H1 (cell line): ENCODE results near the gene COL1A1. TPM values are rescaled to one million over a fixed set of nuclear protein-coding genes. Genes with fewer than 3 reads are reported as not detected.

Experiments used
- KDM1A ChIP-seq: fragments of 200-600, 300-600 bp; sonication (generic); IDR thresholded peaks from 2 replicates; pipeline ENCODE4 v1.7.1; 2016; ENCODE audit warnings: mild to moderate bottlenecking, low read length, borderline replicate concordance
- MAX ChIP-seq: IDR thresholded peaks from 2 replicates; pipeline ENCODE4 v1.6.1; 2012; ENCODE audit warnings: inconsistent platforms
- PHF8 ChIP-seq: fragments of 200-600 bp; sonication (generic); conservative IDR thresholded peaks from 2 replicates; pipeline ENCODE4 v1.7.1; 2012; ENCODE audit warnings: low read depth, mild to moderate bottlenecking, inconsistent platforms, low read length, moderate library complexity
- RAD21 ChIP-seq, 2 experiments: IDR thresholded peaks in 1 of 2; conservative IDR thresholded peaks in 1 of 2; 2 replicates each; pipeline ENCODE4 v1.6.1; 2011; ENCODE audit warnings: low read depth in 2 of 2, low read length in 2 of 2, improper control_type of control experiment in 1 of 2, inconsistent platforms in 1 of 2, mild to moderate bottlenecking in 1 of 2, moderate library complexity in 1 of 2
- SRF ChIP-seq: IDR thresholded peaks from 2 replicates; pipeline ENCODE4 v1.6.1; 2011; ENCODE audit warnings: mild to moderate bottlenecking, low read depth, low read length, moderate library complexity
- YY1 ChIP-seq: IDR thresholded peaks from 2 replicates; pipeline ENCODE4 v1.6.1; 2011; ENCODE audit warnings: low read depth, mild to moderate bottlenecking, low read length
- polyA plus RNA-seq, 7 experiments: library from polyadenylated mRNA; depleted of rRNA in 3 of 7; stranded (reverse) in 5 of 7; unstranded in 2 of 7; fragments of >200 nt in 5 of 7; fragments of 200-250 nt in 2 of 7; gene quantifications; 1 replicate in 5 of 7; 2 replicates in 1 of 7; 4 replicates in 1 of 7; pipeline versions ENCODE4 v1.2.1 to v1.2.3, GENCODE V29; 2011 to 2013; ENCODE audit warnings: missing spikeins in 2 of 7, mixed read lengths in 2 of 7
- total RNA-seq: library from RNA; stranded (reverse); fragmentation: NEBNext Ultra II Directional; extraction: Animal tissue kit (Norgen Biotek cat#: 25700); gene quantifications from 2 replicates; pipeline ENCODE4 v1.2.1, GENCODE V29; 2021

The COL1A1 gene
- total and polyA plus RNA-seq, 2 of the 8 experiments (the other 6 are each of a cell fraction or from before 2014, with no cell fraction given) = 14.1 to 80.4 TPM

DNA sequence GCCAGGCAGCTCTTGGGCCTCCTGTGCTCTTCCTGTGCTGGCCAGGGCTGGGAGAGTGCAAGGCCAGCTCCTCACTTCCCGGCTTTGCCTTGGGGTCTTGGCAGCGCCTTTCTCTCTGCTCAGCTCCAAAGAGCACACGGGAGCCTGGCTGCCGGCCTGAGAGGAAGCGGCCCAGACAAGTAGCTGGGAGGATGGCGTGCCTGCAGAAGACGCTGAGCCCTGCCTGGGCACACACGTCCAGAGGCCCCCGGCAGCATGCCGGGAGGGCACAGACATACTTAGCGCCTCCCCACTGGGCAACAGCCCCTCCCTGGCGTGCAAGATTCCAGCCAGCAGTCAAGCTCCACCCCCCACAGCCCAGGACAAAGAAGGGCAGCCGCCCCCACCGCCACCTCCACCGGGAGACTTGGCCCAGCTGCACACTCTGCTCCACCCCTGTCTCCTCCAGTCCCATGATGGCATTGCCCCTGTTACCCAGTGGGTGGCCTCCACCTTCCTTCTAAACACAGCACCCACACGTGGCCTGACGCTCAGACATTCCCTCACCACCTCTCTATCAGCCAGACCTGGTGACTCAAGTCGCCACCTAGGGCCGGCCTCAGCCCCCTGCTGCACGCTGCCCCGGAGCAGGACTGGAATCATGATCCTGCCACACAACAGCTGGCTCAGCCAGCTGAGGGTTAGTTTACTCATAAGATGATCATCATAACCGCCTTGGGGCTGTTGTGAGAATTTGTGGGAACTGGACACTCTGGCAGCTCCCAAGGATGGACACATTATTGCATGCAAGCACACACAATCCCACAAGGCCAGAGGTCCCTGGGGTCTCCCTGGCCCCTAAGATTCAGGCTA lies 23.2 kb downstream of the COL1A1 start (continued):
- TF ChIP-seq PHF8 = 0 out of 2 replicates have a peak, but pooled peaks have one; percentile 18
- TF ChIP-seq MAX = peak; percentile 92
- TF ChIP-seq YY1 = 0 out of 2 replicates have a peak, but pooled peaks have one; percentile 4
- no peak for TF ChIP-seq SRF
- peak in 1 of 2 experiments; percentile 24; a peak in 1 of 4 replicates for TF ChIP-seq RAD21 (IDR thresholded peaks at IDR 0.05 in 1 of 2, conservative IDR thresholded peaks at IDR 0.05 in 1 of 2; ENCODE audit: low read depth in 2 of 2, low read length in 2 of 2)
- TF ChIP-seq KDM1A = peak; percentile 65; the same call in 1 of the 2 replicates
